Right lung (tissue), 5 donors: Measurements from ENCODE around the gene KRTAP1-3. TPM values are rescaled to one million over a fixed set of nuclear protein-coding genes. Genes with fewer than 3 reads are reported as not detected.
"Not testable (repeated sequence)": the region's sequence is repeated elsewhere in the genome, so short reads cannot be mapped to it uniquely, and the experiment has no call there.

ENCODE experiments used
- DNase-seq, 2 donors: peaks; one replicate each; pipeline ENCODE4 v3.0.0-alpha.2; 2013
- polyA plus RNA-seq, 5 donors: library from polyadenylated mRNA; unstranded; fragments of 120-200 nt; gene quantifications; one replicate each; pipeline versions ENCODE4 v1.2.1 to v1.2.3, GENCODE V29; 2013; ENCODE audit warnings: inconsistent platforms in 1 of 5, low replicate concordance in 1 of 5; ENCODE audit not compliant: insufficient read length in 5 of 5, insufficient read depth in 1 of 5

The KRTAP1-3 gene
- polyA plus RNA-seq, 5 donors = not detected

- not testable (repeated sequence) for DNase-seq
Observed at GRCh38 chr17:41054556-41054955, 19.9 kb upstream of the KRTAP1-3 start.

- no peak for DNase-seq
Observed at GRCh38 chr17:41054025-41054424, 19.4 kb upstream of the KRTAP1-3 start.

GRCh38 chr17:41052566-41052965 is 17.9 kb upstream of the KRTAP1-3 start:
- DNase-seq = no peak

- no peak for DNase-seq
Observed at GRCh38 chr17:41049110-41049509, 14.4 kb upstream of the KRTAP1-3 start.

GRCh38 chr17:41048441-41048840 is 13.8 kb upstream of the KRTAP1-3 start:
- no peak for DNase-seq

- not testable (repeated sequence) for DNase-seq
Observed at GRCh38 chr17:41046735-41047465, 12.2 kb upstream of the KRTAP1-3 start, which contains the start of gene KRTAP2-1. TSS of gene KRTAP2-1 (minus strand) at chr17:41047316. CDS start at chr17:41047267, 49 bp downstream.

- no peak for DNase-seq
Observed at GRCh38 chr17:41042953-41043352, 8.3 kb upstream of the KRTAP1-3 start.

- DNase-seq = not testable (repeated sequence)
Observed at GRCh38 chr17:41040783-41041571, 6.3 kb upstream of the KRTAP1-3 start, which contains the start of gene KRTAP1-1. TSS of gene KRTAP1-1 (minus strand) at chr17:41041450. CDS start at chr17:41041397, 53 bp downstream.

GRCh38 chr17:41037853-41038350 is 3.2 kb upstream of the KRTAP1-3 start:
- no peak for DNase-seq

GRCh38 chr17:41029633-41030245 is 4.9 kb downstream of the KRTAP1-3 start, which contains the start of gene KRTAP1-4:
TSS of gene KRTAP1-4 (minus strand) at chr17:41030195. CDS start at chr17:41030078, 117 bp downstream.
- DNase-seq = no peak

- DNase-seq = no peak
Observed at GRCh38 chr17:41026715-41027471, 7.8 kb downstream of the KRTAP1-3 start, which contains the start of gene KRTAP1-5. TSS of gene KRTAP1-5 (minus strand) at chr17:41027208. CDS start at chr17:41027155, 53 bp downstream.

- no peak for DNase-seq
Observed at GRCh38 chr17:41024697-41025096, 10.0 kb downstream of the KRTAP1-3 start.

- DNase-seq = no peak
Observed at GRCh38 chr17:41020336-41020735, 14.3 kb downstream of the KRTAP1-3 start.

- no peak for DNase-seq
Observed at GRCh38 chr17:41019415-41019814, 15.3 kb downstream of the KRTAP1-3 start.

- DNase-seq = no peak
Observed at GRCh38 chr17:41018541-41018940, 16.1 kb downstream of the KRTAP1-3 start.

- no peak for DNase-seq
Observed at GRCh38 chr17:41016578-41017215, 18.0 kb downstream of the KRTAP1-3 start.

- no peak for DNase-seq
Observed at GRCh38 chr17:41015454-41015853, 19.2 kb downstream of the KRTAP1-3 start.

GRCh38 chr17:41013606-41014005 is 21.1 kb downstream of the KRTAP1-3 start:
- DNase-seq = no peak

GRCh38 chr17:41013181-41013580 is 21.5 kb downstream of the KRTAP1-3 start:
- DNase-seq = no peak

- no peak for DNase-seq
Observed at GRCh38 chr17:41012326-41013120, 22.2 kb downstream of the KRTAP1-3 start.
